Effector memory CD4-positive, alpha-beta T cell (primary cell): ENCODE results near the gene ZSWIM5.
"Not testable (repeated sequence)": the region's sequence is repeated elsewhere in the genome, so short reads cannot be mapped to it uniquely, and the experiment has no call there.

Experiments used
- DNase-seq, 3 donors: peaks; one replicate each; pipeline ENCODE4 v3.0.0-alpha.2; 2020
- H3K27ac ChIP-seq: 2 replicates; pipeline ENCODE4 v1.7.0; 2013; ENCODE audit warnings: mild to moderate bottlenecking, low read length, moderate library complexity; ENCODE audit not compliant: insufficient read depth, poor library complexity, severe bottlenecking
- H3K27me3 ChIP-seq: replicated peaks from 2 replicates; pipeline ENCODE4 v1.7.0; 2013; ENCODE audit warnings: mild to moderate bottlenecking, low read length; ENCODE audit not compliant: insufficient read depth, control insufficient read depth, poor library complexity, severe bottlenecking
- H3K36me3 ChIP-seq: 2 replicates; pipeline ENCODE4 v1.7.0; 2013; ENCODE audit warnings: mild to moderate bottlenecking, low read length, moderate library complexity; ENCODE audit not compliant: control insufficient read depth, insufficient read depth
- H3K4me1 ChIP-seq: 2 replicates; pipeline ENCODE4 v1.7.0; 2013; ENCODE audit warnings: low read length, mild to moderate bottlenecking; ENCODE audit not compliant: control insufficient read depth, insufficient read depth, poor library complexity, severe bottlenecking
- H3K4me3 ChIP-seq: 2 replicates; pipeline ENCODE4 v1.7.0; 2013; ENCODE audit warnings: low read length, low read depth, mild to moderate bottlenecking; ENCODE audit not compliant: insufficient read depth, poor library complexity, severe bottlenecking
- H3K9me3 ChIP-seq: 2 replicates; pipeline ENCODE4 v1.7.0; 2013; ENCODE audit warnings: mild to moderate bottlenecking, low read length, moderate library complexity; ENCODE audit not compliant: control insufficient read depth

The ZSWIM5 gene

GRCh38 chr1:45101947-45102346 is 104.5 kb downstream of the ZSWIM5 start:
- no peak for DNase-seq
- Histone ChIP-seq H3K27ac (no peak overlapping the region), H3K4me3 (no peak overlapping the region), H3K9me3 (no peaks in the 10 kb centered on the region), H3K36me3 (no peaks in the 10 kb centered on the region), H3K27me3 (no peaks in the 10 kb centered on the region), H3K4me1 (no peaks in the 10 kb centered on the region)

GRCh38 chr1:45101528-45101927 is 104.9 kb downstream of the ZSWIM5 start:
- not testable (repeated sequence) for H3K27me3 ChIP-seq, H3K4me3 ChIP-seq, H3K36me3 ChIP-seq, H3K4me1 ChIP-seq, H3K9me3 ChIP-seq, DNase-seq, H3K27ac ChIP-seq

- DNase-seq, result no peak
- Histone ChIP-seq H3K36me3 (no peaks in the 10 kb centered on the region), H3K27ac (no peak overlapping the region), H3K27me3 (no peaks in the 10 kb centered on the region), H3K4me3 (no peak overlapping the region), H3K4me1 (no peaks in the 10 kb centered on the region), H3K9me3 (no peaks in the 10 kb centered on the region)
These were observed 108.5 kb downstream of the ZSWIM5 start for GRCh38 chr1:45097944-45098343.

- Histone ChIP-seq H3K4me1 (no peaks in the 10 kb centered on the region), H3K36me3 (no peaks in the 10 kb centered on the region), H3K27ac (no peak overlapping the region), H3K4me3 (no peak overlapping the region), H3K9me3 (no peaks in the 10 kb centered on the region), H3K27me3 (no peaks in the 10 kb centered on the region)
- no peak for DNase-seq
These were observed 109.3 kb downstream of the ZSWIM5 start for GRCh38 chr1:45097079-45097478.

- Histone ChIP-seq H3K36me3 (no peaks in the 10 kb centered on the region), H3K4me3 (no peak overlapping the region), H3K27me3 (no peaks in the 10 kb centered on the region), H3K4me1 (no peaks in the 10 kb centered on the region), H3K9me3 (no peaks in the 10 kb centered on the region), H3K27ac (no peak overlapping the region)
- DNase-seq, result no peak
These were observed 111.0 kb downstream of the ZSWIM5 start for GRCh38 chr1:45095450-45095849.

- H3K4me3 ChIP-seq, H3K27me3 ChIP-seq, H3K9me3 ChIP-seq, H3K4me1 ChIP-seq, H3K27ac ChIP-seq, DNase-seq, H3K36me3 ChIP-seq: not testable (repeated sequence)
These were observed 112.0 kb downstream of the ZSWIM5 start for GRCh38 chr1:45094371-45094770.

- Histone ChIP-seq H3K4me3 (no peak overlapping the region), H3K27ac (no peak overlapping the region), H3K4me1 (no peaks in the 10 kb centered on the region), H3K27me3 (no peaks in the 10 kb centered on the region), H3K36me3 (no peaks in the 10 kb centered on the region), H3K9me3 (no peaks in the 10 kb centered on the region)
- DNase-seq, result no peak
These were observed 113.1 kb downstream of the ZSWIM5 start for GRCh38 chr1:45093334-45093733.

- Histone ChIP-seq H3K36me3 (no peaks in the 10 kb centered on the region), H3K4me1 (no peaks in the 10 kb centered on the region), H3K27me3 (no peaks in the 10 kb centered on the region), H3K27ac (no peak overlapping the region), H3K4me3 (no peak overlapping the region), H3K9me3 (no peaks in the 10 kb centered on the region)
- DNase-seq, result no peak
These were observed 116.7 kb downstream of the ZSWIM5 start for GRCh38 chr1:45089711-45090110.

- Histone ChIP-seq H3K4me1 (no peaks in the 10 kb centered on the region), H3K36me3 (no peaks in the 10 kb centered on the region), H3K4me3 (no peak overlapping the region), H3K9me3 (no peaks in the 10 kb centered on the region), H3K27me3 (no peaks in the 10 kb centered on the region), H3K27ac (no peak overlapping the region)
- no peak for DNase-seq
These were observed 121.8 kb downstream of the ZSWIM5 start for GRCh38 chr1:45084562-45084961.

- Histone ChIP-seq H3K4me3 (no peak overlapping the region), H3K27me3 (no peaks in the 10 kb centered on the region), H3K36me3 (no peaks in the 10 kb centered on the region), H3K9me3 (no peaks in the 10 kb centered on the region), H3K27ac (no peak overlapping the region), H3K4me1 (no peaks in the 10 kb centered on the region)
- DNase-seq, result no peak
These were observed 126.9 kb downstream of the ZSWIM5 start for GRCh38 chr1:45079533-45079932.

GRCh38 chr1:45076959-45077358 is 129.4 kb downstream of the ZSWIM5 start:
- H3K27me3 ChIP-seq, H3K27ac ChIP-seq, H3K4me1 ChIP-seq, H3K4me3 ChIP-seq, DNase-seq, H3K36me3 ChIP-seq, H3K9me3 ChIP-seq: not testable (repeated sequence)
